ENCODE results near the gene NUP188.

GRCh38 chr9:128916204-128916603 is 31.3 kb upstream of the NUP188 start:
- TF ChIP-seq POLR2AphosphoS5 (IDR thresholded peaks at IDR 0.05; ENCODE audit: insufficient read depth, low read depth, low read length) (no peak), EZH2 (IDR thresholded peaks at IDR 0.05; ENCODE audit: borderline replicate concordance, low read depth, low read length, severe bottlenecking) (no peak), MYC (IDR thresholded peaks at IDR 0.05; ENCODE audit: low read depth, low read length) (no peak), POLR2A (IDR thresholded peaks at IDR 0.05; ENCODE audit: low read depth, low read length) (no peak), FOS (IDR thresholded peaks at IDR 0.05; ENCODE audit: borderline replicate concordance, insufficient read depth, low read length) (no peak)
- TF ChIP-seq, protein P1, sequence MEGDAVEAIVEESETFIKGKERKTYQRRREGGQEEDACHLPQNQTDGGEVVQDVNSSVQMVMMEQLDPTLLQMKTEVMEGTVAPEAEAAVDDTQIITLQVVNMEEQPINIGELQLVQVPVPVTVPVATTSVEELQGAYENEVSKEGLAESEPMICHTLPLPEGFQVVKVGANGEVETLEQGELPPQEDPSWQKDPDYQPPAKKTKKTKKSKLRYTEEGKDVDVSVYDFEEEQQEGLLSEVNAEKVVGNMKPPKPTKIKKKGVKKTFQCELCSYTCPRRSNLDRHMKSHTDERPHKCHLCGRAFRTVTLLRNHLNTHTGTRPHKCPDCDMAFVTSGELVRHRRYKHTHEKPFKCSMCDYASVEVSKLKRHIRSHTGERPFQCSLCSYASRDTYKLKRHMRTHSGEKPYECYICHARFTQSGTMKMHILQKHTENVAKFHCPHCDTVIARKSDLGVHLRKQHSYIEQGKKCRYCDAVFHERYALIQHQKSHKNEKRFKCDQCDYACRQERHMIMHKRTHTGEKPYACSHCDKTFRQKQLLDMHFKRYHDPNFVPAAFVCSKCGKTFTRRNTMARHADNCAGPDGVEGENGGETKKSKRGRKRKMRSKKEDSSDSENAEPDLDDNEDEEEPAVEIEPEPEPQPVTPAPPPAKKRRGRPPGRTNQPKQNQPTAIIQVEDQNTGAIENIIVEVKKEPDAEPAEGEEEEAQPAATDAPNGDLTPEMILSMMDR (IDR thresholded peaks at IDR 0.05; ENCODE audit: extremely low read depth in 1 of 2, insufficient read depth in 1 of 2, low read depth in 1 of 2, low read length in 2 of 2), result no peak

All from endothelial cell of umbilical vein (primary cell).